NCI-H510A (cell line): ENCODE data around the gene PCIF1.
"Not testable (repeated sequence)": the region's sequence is repeated elsewhere in the genome, so short reads cannot be mapped to it uniquely, and the experiment has no call there.

Source experiments
- DNase-seq: peaks from one replicate; lab custom pipeline; 2025; lab: John Stamatoyannopoulos, UW

Gene PCIF1

GRCh38 chr20:45947110-45947866, 12.8 kb downstream of the PCIF1 start:
- DNase-seq: no peak

GRCh38 chr20:45948261-45948733, 13.8 kb downstream of the PCIF1 start:
- DNase-seq: no peak

GRCh38 chr20:45948742-45949541, 14.5 kb downstream of the PCIF1 start:
- no peak for DNase-seq

DNA sequence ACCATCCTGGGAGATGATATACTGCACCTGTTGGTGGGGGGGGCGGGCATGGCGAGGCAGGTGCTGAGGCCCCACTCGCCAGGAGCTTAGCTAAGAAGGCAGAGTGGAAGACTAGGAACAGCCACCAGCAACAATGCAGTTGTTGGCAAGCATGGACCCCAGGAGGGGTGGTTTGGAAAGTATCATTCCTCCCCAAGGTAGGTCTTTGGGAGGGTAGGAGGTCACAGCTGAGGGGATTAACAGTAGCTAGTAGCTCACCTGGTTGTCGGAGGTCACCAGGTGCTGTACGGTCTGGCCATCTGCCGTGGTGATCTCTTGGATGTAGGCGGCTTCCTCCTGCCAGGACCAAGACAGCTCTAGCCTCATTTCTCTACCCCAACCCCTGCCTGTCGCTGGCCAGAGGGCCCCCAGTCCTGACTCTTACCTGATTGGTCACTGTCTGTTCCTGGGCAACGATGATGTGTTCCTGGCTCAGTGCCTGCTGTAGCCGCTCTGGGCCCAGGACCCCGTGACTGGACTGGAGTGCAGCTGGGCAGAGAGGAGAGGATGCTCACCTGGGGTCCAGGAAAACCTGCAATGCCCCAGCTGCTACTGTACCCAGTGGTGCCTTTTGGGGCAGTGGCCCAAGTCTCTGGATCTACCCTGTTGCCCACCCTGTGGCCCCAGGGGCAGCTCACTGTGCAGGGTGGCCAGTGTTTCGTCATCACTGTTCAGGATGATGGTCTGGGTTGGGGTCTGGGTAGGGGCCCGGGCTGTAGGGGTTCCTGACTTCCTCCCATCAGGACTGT, 15.3 kb downstream of the PCIF1 start:
- no peak for DNase-seq

GRCh38 chr20:45950330-45950646, 15.8 kb downstream of the PCIF1 start:
- no peak for DNase-seq

- no peak for DNase-seq
Measured at GRCh38 chr20:45951925-45952834, 17.7 kb downstream of the PCIF1 start.

DNA sequence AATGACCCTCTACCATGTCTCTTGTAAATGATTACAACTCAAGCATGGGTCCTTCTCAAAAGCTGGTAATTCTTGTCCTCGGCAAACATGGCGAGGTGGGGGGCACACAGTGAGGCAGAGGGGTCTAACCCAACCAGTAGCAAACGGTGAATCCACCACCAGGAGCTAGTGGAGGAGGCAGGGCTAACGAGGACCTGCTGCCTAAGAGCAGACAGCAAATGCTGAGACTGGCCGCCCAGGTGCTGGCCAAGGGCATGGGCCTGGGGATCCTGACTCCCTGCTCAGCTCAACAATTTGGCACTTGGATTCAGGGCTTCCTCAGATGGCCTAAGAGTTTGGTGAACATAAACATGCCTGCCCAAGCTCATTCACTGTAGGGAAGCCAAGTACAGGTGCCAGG, 18.4 kb downstream of the PCIF1 start:
- DNase-seq: no peak

DNA sequence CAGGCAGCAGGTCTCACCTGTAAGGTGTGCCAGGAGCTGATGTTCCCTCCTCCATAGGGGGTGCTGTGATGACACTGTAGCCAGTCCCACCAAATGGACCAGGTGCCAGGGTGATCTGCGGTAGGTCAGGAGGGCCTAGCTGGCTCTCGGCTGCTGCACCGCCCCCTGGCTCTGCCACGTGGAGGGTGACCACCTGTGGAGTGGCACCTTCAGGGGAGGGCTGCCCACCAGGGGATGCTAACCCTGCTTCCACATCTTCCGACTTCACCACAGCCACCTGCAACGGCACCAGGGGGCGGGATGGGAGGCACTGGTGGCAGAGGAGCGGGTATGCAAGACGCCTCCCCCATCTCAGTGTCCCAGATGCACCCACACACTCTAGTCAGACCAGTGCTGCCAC, 19.2 kb downstream of the PCIF1 start:
- no peak for DNase-seq

DNA sequence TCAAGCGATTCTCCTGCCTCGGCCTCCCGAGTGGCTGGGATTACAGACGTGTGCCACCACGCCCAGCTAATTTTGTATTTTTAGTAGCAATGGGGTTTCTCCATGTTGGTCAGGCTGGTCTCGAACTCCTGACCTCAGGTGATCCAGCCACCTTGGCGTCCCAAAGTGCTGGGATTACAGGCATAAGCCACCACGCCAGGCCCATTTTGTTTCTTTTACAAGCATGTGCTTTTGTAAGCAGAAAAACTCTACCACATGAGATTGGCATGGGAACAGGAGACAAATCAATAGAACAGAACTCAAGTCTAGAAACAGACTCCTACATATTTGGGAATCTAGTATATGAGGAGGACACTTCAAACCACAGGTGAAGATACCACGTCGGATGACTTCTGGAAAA, 21.8 kb downstream of the PCIF1 start:
- DNase-seq: not testable (repeated sequence)

- DNase-seq: no peak
Measured at GRCh38 chr20:45957021-45957941, 22.8 kb downstream of the PCIF1 start.

DNA sequence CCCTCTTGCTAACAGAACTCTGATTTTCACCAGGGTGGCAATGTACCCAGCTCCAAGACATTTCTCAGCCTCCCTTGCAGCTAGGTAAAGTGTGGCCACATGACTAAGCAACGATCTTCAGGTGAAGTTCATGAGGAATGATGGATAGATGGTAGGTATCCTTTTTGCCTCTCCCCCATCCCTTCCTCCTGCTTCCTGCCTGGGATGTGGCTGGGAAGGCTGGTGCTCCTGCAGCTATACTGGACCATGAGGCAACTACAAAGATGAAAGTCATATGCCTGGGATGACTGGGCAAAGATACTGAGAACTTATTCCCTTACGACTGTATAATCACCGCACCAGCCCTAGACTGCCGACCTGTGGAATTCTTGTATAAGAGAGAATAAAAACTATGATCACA, 24.1 kb downstream of the PCIF1 start:
- DNase-seq: no peak

DNA sequence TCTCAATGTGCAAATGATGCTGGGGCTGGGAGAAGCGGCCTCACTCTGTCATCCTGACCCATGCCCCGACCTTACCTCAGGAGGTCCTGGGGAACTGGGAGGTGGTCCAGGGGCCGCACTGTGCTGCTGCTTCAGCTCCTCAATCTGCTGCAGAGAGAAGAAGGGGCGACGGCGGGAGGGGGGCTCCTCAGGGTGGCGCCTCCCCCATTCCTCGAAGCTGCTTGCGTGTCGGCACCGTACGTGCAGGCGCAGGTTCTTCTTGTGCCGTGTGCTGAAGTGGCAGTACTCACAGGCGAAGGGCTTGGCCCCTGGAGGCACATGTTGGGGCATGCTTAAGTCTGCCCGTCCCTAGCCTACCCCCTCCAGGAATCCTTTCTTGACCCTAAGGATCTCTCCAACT, 24.6 kb downstream of the PCIF1 start:
- no peak for DNase-seq

DNA sequence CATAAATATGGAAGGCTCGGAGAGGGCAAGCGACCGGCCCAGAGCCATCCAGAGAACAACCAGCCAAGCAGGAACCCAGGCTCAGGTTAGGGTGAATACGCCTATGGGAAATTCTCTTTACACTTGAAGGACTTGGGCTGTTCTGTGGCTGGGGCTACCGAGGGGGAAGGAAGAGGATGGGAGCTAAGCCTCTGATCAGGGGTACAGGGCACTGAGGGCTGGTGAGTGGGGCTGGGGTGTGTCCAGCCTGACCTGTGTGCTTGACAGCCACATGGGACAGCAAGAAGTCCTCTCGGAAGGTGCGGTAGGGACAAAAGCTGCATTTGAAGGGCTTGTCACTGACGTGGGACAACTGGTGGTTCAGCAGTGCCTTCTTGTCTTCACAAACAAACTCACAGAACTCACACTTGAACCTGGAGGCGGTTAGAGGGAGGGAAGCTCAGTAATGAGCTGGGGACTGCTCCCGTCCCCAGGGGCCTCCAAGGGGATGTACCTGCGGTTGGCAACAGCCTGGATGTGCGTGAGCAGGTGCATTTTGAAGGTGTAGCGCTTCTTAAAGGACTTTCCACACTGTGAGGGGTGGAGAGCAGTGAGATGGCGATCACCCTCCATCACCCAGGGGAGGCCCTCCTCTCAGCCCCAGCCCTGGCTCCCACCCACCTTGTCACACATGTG, 25.6 kb downstream of the PCIF1 start:
- no peak for DNase-seq

- DNase-seq: no peak
Measured at GRCh38 chr20:45962031-45962755, 27.7 kb downstream of the PCIF1 start.

- DNase-seq: peak; percentile 44
Measured at GRCh38 chr20:45963059-45964005, 28.8 kb downstream of the PCIF1 start.

- DNase-seq: no peak
Measured at GRCh38 chr20:45964006-45964400, 29.5 kb downstream of the PCIF1 start.

DNA sequence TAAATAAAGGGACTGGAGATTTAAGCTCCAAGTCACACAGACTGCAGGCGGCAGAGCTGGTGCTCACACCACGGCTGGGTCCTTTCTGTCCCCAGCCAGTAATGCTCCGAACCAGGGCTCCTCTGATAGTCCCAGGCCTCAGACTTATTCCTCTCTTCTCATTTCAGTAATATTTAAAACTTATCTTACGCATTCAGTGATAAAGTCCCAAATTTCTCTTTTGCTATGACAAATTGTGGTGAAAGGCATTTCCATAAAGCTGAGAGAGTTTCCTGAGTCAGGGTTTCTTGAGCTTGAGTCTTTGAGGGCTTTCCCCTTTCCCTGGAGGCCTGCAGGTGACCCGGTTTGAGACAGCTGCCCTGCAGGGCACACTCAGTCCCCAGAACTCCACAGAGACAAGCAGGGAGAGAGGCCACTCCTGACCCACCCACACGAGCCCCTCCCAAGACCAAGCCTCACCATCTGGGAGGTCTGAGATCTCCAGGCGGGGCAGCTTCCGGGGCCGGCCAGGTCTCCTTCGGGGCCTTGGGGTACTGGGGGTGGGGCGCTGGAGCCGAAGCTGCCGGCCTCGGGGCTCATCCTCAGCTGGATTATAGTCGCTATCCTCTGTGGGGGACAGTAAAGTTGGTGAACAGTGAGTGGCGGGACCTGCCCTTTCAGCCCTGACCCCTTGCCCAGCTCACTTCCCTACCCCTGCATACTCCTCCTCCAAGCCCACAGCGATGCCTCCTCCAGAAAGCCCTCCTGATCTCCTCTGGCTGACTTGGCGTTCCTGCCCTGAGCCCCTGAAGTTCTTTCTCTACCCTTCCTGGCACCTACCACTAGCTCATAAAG, 30.9 kb downstream of the PCIF1 start:
- DNase-seq: no peak
